Esophagus muscularis mucosa (tissue), 4 donors: ENCODE measurements around the gene RPS14. TPM values are rescaled to one million over a fixed set of nuclear protein-coding genes. Genes with fewer than 3 reads are reported as not detected.
A peak's percentile ranks its signal among the peaks of the same experiment; 100 is the strongest.

ENCODE experiments used
- DNase-seq: peaks from one replicate; pipeline ENCODE4 v3.0.0-alpha.2; 2017; ENCODE audit errors: extremely low spot score
- H3K27ac ChIP-seq, 4 donors: fragments of 200-600 bp; sonication (generic); replicated peaks in 1 of 4; 1 replicate in 3 of 4; 2 replicates in 1 of 4; pipeline ENCODE4 v1.5.1; 2016 to 2019; ENCODE audit warnings: mild to moderate bottlenecking in 1 of 4
- H3K27me3 ChIP-seq, 4 donors: fragments of 200-600 bp; sonication (generic); one replicate each; pipeline versions ENCODE4 v1.5.1 to v1.6.0; 2016 to 2019
- H3K36me3 ChIP-seq, 4 donors: fragments of 200-600 bp; sonication (generic); one replicate each; pipeline ENCODE4 v1.5.1; 2016 to 2019
- H3K4me1 ChIP-seq, 4 donors: fragments of 200-600 bp; sonication (generic); one replicate each; pipeline ENCODE4 v1.5.1; 2016 to 2019
- H3K4me3 ChIP-seq, 4 donors: fragments of 200-600 bp; sonication (generic); 1 replicate in 2 of 4; 2 replicates in 2 of 4; pipeline ENCODE4 v1.5.1; 2016 to 2019; ENCODE audit warnings: mild to moderate bottlenecking in 4 of 4, moderate library complexity in 1 of 4
- H3K9me3 ChIP-seq, 4 donors: fragments of 200-600 bp; sonication (generic); 1 replicate in 3 of 4; 2 replicates in 1 of 4; pipeline ENCODE4 v1.5.1; 2016 to 2019
- CTCF ChIP-seq, 3 experiments: fragments of 200-600 bp in 2 of 3; fragments of 450-650 bp in 1 of 3; sonication (generic) in 2 of 3; IDR thresholded peaks; one replicate each; pipeline ENCODE4 v1.5.1; 2017 to 2019; ENCODE audit warnings: antibody characterized with exemption in 3 of 3, mild to moderate bottlenecking in 2 of 3, moderate library complexity in 1 of 3
- EP300 ChIP-seq: sonication (generic); formaldehyde crosslinking; IDR thresholded peaks from one replicate; pipeline ENCODE4 v1.6.1; 2017; ENCODE audit warnings: antibody characterized with exemption
- POLR2A ChIP-seq: fragments of 450-650 bp; IDR thresholded peaks from one replicate; pipeline ENCODE4 v1.6.1; 2017; ENCODE audit warnings: antibody characterized with exemption, moderate library complexity, mild to moderate bottlenecking, low read depth
- POLR2AphosphoS5 ChIP-seq, 2 donors: sonication (generic); formaldehyde crosslinking; IDR thresholded peaks; one replicate each; pipeline ENCODE4 v1.6.1; 2017; ENCODE audit warnings: antibody characterized with exemption in 2 of 2
- WGBS: methylation state at CpG from one replicate; pipeline ENCODE4 v1.1.5; 2018; 5-methylcytosine and 5-hydroxymethylcytosine counted together
- intact Hi-C: fragments of 100-400 bp; cut with DNase I; formaldehyde crosslinking; loops from one replicate; pipeline ENCODE4 v1.15.1; 2023
- total RNA-seq, 4 donors: library from RNA; depleted of rRNA; stranded (reverse); fragments of >200 nt; gene quantifications; one replicate each; pipeline versions ENCODE4 v1.1.0 to v1.2.1, GENCODE V29; 2016

Gene RPS14
- total RNA-seq, 4 donors from 2014 or later, result 1,492 to 3,727 (median 2,626) TPM

GRCh38 chr5:150411245-150411979, 38.1 kb downstream of the RPS14 start:
- peak overlapping the region; percentile 75 to 85 (median 81) for H3K27ac ChIP-seq
- TF ChIP-seq CTCF (IDR thresholded peaks at IDR 0.05) (no peak), POLR2AphosphoS5 (IDR thresholded peaks at IDR 0.05) (no peak), EP300 (no peak)
- H3K27me3 ChIP-seq, result no peaks in the 10 kb centered on the region
- no peak for DNase-seq
- intact Hi-C loops, result no loop called here
- peak overlapping the region; percentile 47 to 64 (median 50) for H3K4me3 ChIP-seq
- 71% methylated on average over 5 of the region's 5 CpGs for WGBS
- H3K4me1 ChIP-seq, result peaks cover 34 to 50% (median 38%) of the 10 kb centered on the region in 4 donors
- peaks cover 0 to 6% (median 2%) of the 10 kb centered on the region in 4 donors for H3K36me3 ChIP-seq
- no peaks in the 10 kb centered on the region for H3K9me3 ChIP-seq

GRCh38 chr5:150410524-150411244, 38.9 kb downstream of the RPS14 start:
- intact Hi-C loops, result no loop called here
- Histone ChIP-seq H3K27ac (peak overlapping the region; percentile 75 to 85 (median 81)), H3K4me1 (peaks cover 34 to 50% (median 38%) of the 10 kb centered on the region in 4 donors), H3K9me3 (no peaks in the 10 kb centered on the region), H3K36me3 (peaks cover 0 to 13% (median 5%) of the 10 kb centered on the region in 4 donors), H3K4me3 (peak overlapping the region; percentile 47 to 64 (median 50)), H3K27me3 (no peaks in the 10 kb centered on the region)
- TF ChIP-seq POLR2AphosphoS5 (IDR thresholded peaks at IDR 0.05) (peak in 1 of 2 donors; percentile 38), POLR2A (no peak), CTCF (IDR thresholded peaks at IDR 0.05) (no peak), EP300 (no peak)
- DNase-seq, result no peak
- WGBS, result 16% methylated on average over 4 of the region's 4 CpGs

GRCh38 chr5:150409638-150410523, 39.7 kb downstream of the RPS14 start:
- Histone ChIP-seq H3K4me1 (peaks cover 34 to 50% (median 38%) of the 10 kb centered on the region in 4 donors), H3K36me3 (peaks cover 0 to 21% (median 11%) of the 10 kb centered on the region in 4 donors), H3K9me3 (no peaks in the 10 kb centered on the region), H3K27me3 (no peaks in the 10 kb centered on the region), H3K4me3 (peak overlapping the region; percentile 47 to 64 (median 50)), H3K27ac (peak overlapping the region; percentile 75 to 85 (median 81))
- WGBS, result 17% methylated on average over 15 of the region's 15 CpGs
- no peak for DNase-seq
- TF ChIP-seq POLR2A, result no peak
- TF ChIP-seq POLR2AphosphoS5 (IDR thresholded peaks at IDR 0.05), result peak; percentile 51 to 58
- intact Hi-C loops, result no loop called here

- Histone ChIP-seq H3K4me3 (peak overlapping the region in 1 of 4 donors; percentile 28), H3K9me3 (no peaks in the 10 kb centered on the region), H3K4me1 (peaks cover 36 to 51% (median 37%) of the 10 kb centered on the region in 4 donors), H3K36me3 (peaks cover 0 to 35% (median 17%) of the 10 kb centered on the region in 4 donors), H3K27me3 (no peaks in the 10 kb centered on the region), H3K27ac (peak overlapping the region; percentile 31 to 75 (median 44))
- WGBS, result 96% methylated on average over 8 of the region's 8 CpGs
- no peak for DNase-seq
- no peak for TF ChIP-seq EP300
- no peak for TF ChIP-seq POLR2AphosphoS5 (IDR thresholded peaks at IDR 0.05)
- no peak for TF ChIP-seq CTCF (IDR thresholded peaks at IDR 0.05)
- TF ChIP-seq POLR2A, result no peak
- intact Hi-C loops, result no loop called here
Observed at GRCh38 chr5:150408231-150408943, 41.2 kb downstream of the RPS14 start.
